ENCODE data around the gene ZNF385C.
A peak's percentile ranks its signal among the peaks of the same experiment; 100 is the strongest.
"Not testable (repeated sequence)": the region's sequence is repeated elsewhere in the genome, so short reads cannot be mapped to it uniquely, and the experiment has no call there.

The ZNF385C gene

DNA sequence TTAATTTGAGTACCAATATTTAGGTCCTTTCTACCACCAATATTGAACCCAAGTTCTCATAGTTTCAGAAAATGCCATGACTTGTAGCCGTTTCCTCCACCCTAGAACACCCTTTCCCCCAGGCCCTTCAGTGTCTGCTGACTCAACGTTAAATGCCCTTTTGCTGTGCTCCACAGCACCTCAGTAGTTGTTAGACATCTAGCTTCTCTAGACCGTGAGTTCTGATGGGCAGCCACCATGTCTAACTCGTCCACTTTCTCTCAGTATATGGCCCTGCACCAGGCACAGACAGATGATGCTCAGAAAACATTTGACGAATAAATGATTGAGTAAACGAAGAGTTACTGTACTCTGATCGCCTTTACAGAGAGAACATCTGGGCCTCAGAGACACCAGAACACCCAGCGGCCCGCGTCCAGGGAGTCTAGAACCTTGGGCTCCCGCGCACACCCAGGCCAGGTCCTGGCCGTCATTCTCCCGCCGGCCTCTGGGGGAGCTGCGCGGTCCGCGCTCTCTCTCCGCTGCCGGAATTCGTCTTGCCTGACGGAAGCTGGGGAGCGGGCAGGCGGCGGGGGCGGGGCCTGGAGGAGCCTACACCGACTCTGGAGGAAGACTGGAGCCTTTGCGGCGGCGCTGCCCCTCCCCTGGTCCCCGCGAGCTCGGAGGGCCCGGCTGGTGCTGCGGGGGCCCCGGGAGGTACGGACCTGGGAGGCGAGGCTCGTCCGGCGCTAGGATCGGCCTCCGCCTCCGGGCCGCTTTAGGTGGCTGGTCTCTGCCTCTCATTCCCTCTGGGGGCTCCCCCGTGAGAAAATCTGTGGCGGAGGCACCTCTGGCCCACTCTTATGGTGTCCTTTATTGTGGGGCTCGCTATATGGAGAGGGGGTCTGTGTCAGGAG, 78.5 kb downstream of the ZNF385C start, which contains the start of gene NKIRAS2:
Gene NKIRAS2, plus strand, starts transcription at position 582 of the 896 bp plus-strand sequence. CDS start 1,488 bp downstream, outside the sequence.
- DNase-seq (ENCODE audit: low spot score): peak; percentile 92

DNA sequence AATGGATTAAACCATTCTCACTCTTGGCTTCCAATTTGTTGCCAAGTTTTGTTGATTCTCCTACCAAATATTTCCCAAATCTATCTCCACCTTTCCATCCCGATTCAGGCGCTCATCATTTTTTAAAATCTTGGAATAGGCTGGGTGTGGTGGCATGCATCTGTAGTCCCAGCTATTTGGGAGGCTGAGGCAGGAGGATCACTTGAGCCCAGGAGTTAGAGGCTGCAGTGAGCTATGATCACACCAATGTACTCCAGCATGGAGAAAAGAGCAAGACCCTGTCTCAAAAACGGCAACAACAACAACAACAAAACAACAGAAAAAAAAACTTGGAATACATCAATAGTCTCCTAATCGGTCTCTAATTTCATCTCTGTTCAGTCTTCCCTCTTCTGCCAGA, 79.3 kb downstream of the ZNF385C start:
- DNase-seq (ENCODE audit: low spot score): no peak

DNA sequence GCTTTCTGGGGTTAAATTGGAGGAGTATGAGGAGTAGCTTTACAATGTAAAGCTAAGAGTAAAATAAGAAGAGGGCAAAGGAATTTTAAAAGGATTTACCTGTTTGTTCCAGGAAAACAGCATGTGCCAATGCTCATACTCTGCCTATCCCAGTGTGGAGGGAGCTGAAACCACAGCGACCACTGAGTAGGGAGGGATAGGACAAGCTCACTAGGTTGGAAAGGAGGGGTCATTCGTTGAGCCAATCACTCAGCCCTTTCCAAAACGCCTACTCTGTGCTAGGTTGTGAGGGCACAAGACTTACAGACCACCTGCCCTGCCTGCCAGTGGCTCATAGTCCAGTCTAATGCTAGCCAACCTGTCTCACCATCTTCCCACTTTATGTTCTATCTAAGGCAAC, 79.9 kb downstream of the ZNF385C start:
- peak; percentile 32 for DNase-seq (ENCODE audit: low spot score)

DNA sequence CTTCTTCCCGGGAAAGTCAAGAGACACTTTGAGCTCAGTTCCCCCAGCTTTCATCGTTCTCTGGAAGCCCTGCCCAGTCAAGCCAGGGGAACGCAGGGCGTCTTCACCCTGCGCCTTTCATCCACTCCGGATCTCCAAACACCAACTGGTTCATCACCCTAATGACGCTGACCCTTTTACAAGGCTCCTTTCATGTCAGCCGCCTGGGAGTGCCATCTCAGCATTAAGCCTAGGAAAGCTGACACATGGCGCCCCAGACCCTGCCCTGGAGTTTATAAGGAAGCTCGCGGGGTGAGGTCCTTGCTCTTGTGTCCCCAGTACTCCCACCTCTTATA, 80.4 kb downstream of the ZNF385C start:
- peak; percentile 85 for DNase-seq (ENCODE audit: low spot score)

DNA sequence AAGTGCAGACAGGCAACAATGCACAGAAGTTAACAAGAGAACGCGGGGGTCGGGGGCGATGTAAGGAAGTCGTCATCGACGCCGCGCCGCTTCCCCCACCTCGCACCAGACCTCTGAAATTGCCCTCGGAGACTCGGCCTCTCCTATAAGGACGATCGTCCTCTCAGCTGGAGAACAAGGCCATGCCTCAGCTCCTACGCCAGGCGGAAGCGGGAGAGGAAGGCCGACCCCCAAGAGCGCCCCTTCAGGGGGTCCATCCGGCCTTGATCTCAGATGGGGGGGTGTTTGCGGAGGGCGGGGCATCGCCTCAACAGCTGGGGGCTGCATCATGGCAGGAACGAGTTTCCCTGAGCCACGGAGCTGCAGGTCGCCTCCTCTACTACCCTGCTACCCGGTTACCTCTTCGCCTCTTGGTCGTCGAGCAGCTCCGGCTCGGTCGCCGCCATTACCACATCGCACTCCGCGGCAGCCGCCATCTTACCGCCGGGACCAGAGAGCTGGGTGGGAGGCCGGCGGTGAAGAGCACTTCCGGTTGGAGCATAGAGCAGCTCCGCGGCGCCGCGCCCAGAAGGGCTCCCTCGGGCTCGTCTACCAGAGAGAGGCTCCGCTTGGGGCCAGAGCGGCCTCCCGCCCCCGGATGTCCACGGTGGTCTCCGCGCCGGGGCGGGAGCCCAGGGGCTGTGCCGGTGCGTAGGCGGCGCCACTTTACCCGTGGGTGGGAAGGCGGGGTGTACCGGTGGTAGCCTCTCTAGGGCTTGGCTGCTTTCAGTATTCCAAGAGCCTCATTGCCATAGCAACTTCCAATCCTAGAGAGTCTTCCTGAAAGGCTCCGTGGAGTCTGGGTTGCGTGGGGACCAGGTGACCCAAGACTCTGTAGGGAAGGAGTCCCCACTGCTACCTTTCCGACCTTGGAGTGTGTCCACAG, 81.1 kb downstream of the ZNF385C start, which contains the start of gene DNAJC7:
Gene DNAJC7, minus strand, starts transcription at position 499 of the 925 bp plus-strand sequence. Its CDS starts 23 bp downstream, at position 476.
- DNase-seq (ENCODE audit: low spot score): peak; percentile 90

DNA sequence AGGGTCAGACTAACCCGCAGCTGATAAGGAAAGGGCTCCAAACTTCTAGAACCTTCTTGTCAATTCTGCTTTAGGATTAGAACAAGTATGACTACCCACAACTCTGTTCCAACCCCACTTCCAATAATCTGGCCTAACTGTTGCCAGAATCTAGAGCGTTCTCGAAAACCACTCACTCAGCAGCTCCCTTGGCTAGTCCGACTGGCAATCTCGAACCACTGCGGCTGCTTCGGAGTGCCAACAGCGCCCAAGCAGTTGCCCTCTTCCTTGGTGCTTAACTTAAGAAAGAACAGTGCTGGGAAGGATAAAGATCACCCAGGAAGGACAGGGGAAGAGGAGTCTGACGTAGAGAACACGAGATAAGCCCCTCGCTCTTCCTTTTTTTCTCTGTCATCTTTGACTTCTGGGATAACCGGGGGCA, 81.9 kb downstream of the ZNF385C start:
- peak; percentile 19 for DNase-seq (ENCODE audit: low spot score)

DNA sequence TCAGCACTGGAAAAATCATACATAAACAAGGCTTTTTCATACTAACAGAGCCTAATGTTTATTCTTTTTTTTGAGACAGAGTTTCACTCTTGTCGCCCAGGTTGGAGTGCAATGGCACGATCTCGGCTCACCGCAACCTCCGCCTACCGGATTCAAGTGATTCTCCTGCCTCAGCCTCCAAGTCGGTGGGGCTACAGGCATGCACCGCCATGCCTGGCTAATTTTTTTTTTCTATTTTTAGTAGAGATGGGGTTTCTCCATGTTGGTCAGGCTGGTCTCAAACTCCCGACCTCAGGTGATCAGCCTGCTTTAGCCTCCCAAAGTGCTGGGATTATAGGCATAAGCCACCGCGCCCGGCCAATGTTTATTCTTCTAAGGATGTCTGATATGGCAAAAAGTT, 84.5 kb downstream of the ZNF385C start:
- DNase-seq (ENCODE audit: low spot score): not testable (repeated sequence)

DNA sequence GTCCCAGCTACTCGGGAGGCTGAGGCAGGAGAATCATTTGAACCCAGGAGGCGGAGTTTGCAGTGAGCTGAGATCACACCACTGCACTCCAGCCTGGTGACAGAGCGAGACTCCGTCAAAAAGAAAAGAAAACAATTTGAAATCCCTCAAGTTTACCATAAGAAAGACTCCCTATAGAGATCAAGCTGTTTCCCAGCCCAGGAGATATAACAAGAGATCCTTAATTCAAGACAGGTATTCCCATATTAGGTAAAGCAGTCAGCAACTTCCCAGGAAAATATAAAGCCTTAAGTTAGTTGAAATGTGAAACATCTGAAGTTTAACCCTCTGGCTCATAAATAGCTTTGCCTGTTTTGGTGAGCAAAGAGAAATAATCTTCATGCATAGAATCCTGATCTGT, 85.9 kb downstream of the ZNF385C start:
- not testable (repeated sequence) for DNase-seq (ENCODE audit: low spot score)

DNA sequence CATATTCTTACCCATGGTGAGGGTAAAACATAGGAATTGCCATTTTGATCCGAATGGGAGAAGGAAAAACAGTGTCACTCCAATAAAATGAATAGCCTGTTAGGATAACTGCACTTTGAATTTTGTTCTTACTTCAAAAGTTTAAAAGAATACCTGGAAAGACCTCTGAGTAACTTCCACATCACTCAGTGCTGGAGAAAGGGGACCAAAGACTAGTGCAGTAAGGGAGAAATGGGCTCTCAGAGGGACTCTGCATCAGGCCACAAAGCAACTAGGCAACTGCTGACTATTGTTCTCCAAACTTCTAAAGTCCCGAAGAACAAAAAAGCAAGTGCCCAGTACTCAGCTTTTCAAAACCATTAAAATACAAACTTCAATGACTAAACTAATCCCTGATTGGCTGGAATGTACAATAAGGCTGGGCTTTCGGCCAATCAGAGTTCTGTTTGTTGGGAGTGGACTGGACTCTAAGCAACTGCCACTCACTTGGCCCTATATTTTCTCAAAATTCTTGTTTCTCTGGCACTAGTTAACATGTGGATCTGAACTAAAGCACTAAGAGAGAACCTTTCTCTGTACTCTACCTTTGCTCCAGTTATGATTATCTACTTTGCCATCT, 87.3 kb downstream of the ZNF385C start:
- no peak for DNase-seq (ENCODE audit: low spot score)

DNA sequence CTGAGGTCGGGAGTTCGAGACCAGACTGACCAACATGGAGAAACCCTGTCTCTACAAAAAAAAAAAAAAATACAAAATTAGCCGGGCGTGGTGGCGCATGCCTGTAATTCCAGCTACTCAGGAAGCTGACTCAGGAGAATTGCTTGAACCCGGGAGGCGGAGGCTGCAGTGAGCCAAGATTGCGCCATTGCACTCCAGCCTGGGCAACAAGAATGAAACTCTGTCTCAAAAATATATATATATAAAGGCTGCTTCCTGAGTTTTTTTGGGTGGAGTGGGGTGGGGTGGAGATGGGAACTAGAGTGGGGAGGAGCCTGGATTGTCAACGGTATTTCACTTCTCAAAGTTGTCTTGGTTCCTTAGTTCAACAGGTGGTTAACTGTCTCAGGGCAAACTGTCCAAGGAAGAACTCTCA, 88.0 kb downstream of the ZNF385C start:
- not testable (repeated sequence) for DNase-seq (ENCODE audit: low spot score)

DNA sequence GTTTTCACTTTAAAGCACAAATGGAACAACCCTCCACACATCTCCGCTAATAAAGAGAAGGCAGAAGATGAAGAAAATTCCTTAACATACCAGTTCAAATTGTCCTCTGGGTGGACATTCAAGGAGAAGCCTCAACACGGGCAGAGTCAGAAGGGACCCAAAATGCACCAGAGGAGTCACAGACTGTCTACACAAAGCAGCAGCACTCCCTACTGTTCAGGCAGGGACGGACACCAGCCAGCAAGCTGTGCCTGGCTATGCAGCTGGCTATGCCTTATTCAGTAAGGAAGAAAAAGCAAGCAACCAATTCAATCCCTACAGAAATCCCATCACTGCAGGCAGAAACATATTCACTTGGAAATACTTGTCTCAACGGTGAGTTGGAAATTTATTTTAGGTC, 89.1 kb downstream of the ZNF385C start:
- DNase-seq (ENCODE audit: low spot score): no peak

DNA sequence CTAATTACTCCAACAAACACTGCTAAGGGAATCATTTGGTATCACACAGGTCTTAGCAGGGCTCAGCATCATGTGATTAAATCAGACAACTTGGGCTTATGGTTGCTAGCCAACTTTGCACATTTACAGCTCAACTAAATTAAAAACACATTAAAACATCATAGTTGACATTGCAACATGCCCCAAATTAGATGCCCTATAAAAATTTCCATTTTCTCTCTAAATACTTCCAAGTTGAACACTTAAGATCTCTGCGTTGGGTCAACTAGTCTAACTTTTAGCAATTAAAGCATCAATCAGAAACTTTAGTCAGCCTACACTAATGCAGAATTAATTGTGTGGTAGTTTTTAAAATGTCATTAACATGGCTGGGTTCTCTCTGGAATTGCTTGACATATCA, 93.1 kb downstream of the ZNF385C start:
- DNase-seq (ENCODE audit: low spot score): no peak

DNA sequence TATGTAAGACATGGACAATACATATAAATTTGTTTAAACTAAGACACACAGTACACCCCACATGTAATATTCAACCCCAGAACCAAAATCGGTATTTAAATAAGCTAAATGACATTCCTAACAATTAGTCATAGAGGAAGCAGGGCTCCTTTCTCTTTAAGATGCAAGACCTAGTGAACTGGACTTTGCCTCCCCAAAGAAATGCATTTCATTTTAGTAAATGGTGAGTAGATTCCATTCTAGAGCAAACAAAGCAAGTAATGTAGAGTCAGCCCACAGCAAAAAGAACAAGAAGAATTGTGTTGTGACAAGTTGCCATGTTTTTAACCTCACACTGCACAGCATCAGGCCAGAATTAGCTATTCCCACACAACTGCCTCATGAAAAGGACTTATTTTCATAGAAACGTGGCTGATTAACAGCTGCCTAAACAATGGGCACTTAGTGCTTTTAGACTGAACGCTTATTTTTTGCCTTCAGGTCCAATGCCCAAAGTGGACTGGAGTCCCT, 95.4 kb downstream of the ZNF385C start:
- peak; percentile 30 for DNase-seq (ENCODE audit: low spot score)

DNA sequence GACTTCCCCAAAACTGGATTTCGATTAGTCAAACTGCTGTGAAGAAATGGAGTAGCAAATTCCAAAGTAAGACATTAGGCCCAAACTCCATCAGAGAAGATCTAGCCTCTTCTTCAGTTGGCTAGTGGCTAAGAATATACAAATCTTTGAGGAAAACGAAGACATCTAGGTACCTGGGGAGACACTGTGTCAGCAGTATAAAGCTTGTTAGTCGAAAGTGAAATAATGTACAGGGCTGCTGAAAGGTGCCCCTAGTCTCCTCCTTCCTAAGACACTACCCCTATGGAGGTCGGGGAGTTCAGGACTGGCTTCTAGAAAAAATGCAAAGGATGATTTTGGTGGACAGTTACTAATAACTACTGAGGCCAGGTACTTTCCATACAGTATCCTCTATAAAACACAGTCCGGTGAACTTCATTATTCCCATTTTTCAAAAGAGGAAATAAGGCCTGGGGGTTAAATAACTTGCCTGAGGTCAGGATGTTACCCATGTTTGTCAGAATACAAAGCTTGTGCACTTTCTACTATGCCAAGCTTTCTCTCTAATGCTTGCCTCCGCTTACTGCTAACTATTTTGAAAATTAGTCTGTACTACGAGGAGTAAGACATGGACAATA, 96.0 kb downstream of the ZNF385C start:
- DNase-seq (ENCODE audit: low spot score): no peak

DNA sequence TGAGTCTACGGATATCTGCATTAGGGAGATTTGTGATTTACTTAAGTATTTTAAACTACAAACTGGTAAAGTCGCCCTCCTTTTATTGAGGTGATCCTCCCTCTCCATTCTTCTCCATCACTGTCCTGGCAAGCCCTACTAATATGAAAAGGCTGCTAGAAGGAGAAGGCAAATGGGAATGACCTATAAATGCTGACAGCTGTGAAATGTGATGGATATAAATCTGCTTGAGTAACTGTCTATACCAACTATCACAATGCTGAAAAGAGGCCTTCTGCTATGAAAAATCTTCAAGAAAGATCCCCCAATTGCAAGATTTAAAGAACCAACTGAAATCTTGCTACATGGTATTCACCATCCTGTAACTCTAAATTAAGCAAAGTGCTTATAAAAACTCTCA, 96.5 kb downstream of the ZNF385C start:
- no peak for DNase-seq (ENCODE audit: low spot score)

DNA sequence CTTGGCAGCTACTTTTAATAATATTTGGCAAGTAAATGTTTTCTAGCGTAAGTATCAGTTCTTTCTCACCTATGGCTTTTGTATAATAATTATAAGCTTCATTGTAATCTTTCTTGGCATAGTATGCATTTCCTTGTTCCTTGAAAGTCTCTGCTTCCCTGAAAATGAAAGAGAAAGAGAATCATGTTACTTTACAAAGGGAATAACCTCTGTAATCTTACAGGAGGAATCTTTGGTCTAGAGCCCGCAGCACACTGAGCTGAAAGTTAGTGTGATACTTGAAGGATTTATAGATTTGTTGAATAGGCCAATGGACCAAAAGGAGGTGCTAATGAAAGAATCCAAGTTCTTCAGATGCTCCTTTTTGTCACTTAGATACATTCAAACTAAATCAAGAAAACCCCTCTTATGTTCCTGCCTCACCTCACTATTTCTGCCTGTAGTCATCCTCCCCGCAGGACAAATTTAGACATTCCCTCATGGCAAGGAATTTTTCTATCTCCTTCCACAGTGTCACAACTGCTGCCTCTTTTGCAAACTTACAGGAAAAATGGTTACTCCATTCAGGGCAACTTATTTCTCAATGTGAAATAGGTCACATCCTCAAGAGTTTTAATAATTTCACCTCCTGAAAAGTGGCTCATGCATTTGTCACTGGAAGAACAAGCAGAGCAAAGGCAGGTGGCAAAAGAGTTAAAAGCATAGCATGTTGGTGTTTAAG, 97.7 kb downstream of the ZNF385C start:
- DNase-seq (ENCODE audit: low spot score): no peak

DNA sequence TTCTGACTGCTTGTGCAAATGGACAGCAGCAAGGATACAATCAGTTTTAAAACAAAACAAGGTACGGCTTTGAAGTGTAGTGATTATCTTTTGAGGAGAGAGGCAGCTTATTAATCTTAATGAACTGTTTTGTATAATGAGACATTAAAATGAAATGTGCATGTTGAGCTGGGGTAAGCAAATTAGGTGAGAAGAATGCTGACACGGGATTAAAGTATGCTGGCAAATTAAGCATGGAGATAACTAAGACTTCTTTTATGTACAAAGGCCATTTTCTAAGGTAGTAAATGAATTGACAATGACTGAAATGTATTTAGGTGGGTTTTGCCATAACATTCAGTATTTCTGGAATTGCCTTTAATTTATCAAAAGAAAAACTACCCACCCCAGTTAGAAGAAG, 99.8 kb downstream of the ZNF385C start:
- DNase-seq (ENCODE audit: low spot score): no peak

DNA sequence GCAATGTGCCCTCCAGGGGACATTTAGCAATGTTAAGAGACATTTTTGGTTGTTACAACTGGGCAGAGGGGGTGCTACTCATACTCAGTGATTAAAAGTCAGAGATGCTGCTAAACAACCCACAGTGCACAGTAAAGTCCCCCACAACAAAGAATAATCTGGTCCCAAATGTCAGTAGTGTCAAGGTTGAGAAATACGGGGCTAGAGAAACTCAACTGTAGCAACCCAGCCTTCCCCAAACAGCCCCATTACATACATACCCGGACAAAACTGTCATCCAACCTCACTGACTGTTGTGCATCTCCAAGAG, 101.5 kb downstream of the ZNF385C start:
- no peak for DNase-seq (ENCODE audit: low spot score)

DNA sequence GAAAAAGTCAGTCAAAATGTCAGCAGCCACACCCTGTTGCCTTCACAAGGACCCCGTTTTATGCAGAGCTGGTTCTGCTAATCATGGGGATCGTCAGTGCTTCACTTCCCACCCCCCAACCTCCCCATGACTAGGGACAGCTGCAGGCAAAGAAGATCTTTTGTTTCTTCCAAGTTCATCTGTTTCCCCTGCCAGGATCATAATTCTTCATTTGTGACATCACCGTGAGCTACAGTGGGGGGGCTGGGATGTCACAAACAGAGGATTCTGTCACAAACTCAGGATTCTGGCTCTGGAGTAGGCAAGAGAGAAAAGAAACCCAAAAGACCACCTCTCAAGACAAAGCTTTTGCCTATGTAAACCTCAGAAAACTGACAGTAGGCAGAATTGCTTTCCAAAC, 105.7 kb downstream of the ZNF385C start:
- no peak for DNase-seq (ENCODE audit: low spot score)

DNA sequence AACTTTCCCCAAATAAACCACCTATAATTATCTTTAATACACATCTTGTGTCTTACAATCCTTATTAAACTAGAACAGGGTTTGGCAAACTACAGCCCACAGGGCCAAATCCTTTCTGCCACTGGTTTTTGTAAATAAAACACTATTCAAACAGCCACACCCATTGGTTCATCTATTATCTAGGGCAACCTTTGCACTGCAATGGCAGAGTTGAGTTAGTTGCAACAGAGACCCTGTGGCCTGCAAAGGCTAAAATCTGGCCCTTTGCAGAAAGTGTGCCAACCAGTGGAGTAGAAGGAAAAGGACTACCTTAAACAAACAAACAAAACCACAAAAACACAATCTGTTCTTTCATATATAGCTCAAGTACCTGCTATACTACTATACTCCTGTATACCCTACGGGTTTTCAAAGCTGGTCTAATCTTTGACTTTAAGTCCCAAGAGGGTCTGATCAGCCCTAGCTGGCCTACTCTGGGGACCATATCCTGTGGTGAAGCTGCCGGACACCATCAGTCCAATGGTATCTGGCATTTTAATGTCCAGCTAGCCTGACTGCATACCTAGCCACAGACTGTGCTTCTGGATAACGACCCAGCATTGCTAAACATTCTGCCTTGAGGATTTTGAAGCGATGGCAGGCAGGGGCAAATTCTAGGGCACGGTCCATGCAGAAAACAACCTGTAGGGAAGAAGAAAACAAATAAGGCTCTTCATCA, 108.4 kb downstream of the ZNF385C start:
- no peak for DNase-seq (ENCODE audit: low spot score)
